CD14-positive monocyte (primary cell): Measurements from ENCODE around the gene CACNA2D1. TPM values are rescaled to one million over a fixed set of nuclear protein-coding genes. Genes with fewer than 3 reads are reported as not detected.

ENCODE experiments used
- DNase-seq, 3 donors: peaks; one replicate each; pipeline ENCODE4 v3.0.0-alpha.2; 2011 to 2022
- H2AFZ ChIP-seq: 2 replicates; pipeline ENCODE4 v1.6.0; 2012; ENCODE audit warnings: mild to moderate bottlenecking, low read depth, low read length, inconsistent platforms; ENCODE audit not compliant: insufficient read depth, poor library complexity, severe bottlenecking
- H3K27ac ChIP-seq, 2 donors: 1 replicate in 1 of 2; 2 replicates in 1 of 2; pipeline ENCODE4 v1.5.1; 2012 to 2013; ENCODE audit warnings: low read length in 2 of 2, control low read depth in 1 of 2, inconsistent platforms in 1 of 2, low read depth in 1 of 2, mild to moderate bottlenecking in 1 of 2
- H3K27me3 ChIP-seq, 2 donors: one replicate each; pipeline versions ENCODE4 v1.6.0 to v1.6.1; 2011 to 2013; ENCODE audit warnings: low read length in 2 of 2; ENCODE audit not compliant: control insufficient read depth in 2 of 2, insufficient read depth in 2 of 2
- H3K36me3 ChIP-seq, 2 donors: replicated peaks in 1 of 2; 1 replicate in 1 of 2; 2 replicates in 1 of 2; pipeline versions ENCODE4 v1.5.1 to v1.6.1; 2012 to 2013; ENCODE audit warnings: low read length in 2 of 2, control low read depth in 1 of 2, inconsistent platforms in 1 of 2, mild to moderate bottlenecking in 1 of 2; ENCODE audit not compliant: insufficient read depth in 2 of 2, control insufficient read depth in 1 of 2
- H3K4me1 ChIP-seq, 2 donors: 1 replicate in 1 of 2; 2 replicates in 1 of 2; pipeline versions ENCODE4 v1.5.1 to v1.6.1; 2012 to 2013; ENCODE audit warnings: low read length in 2 of 2, control low read depth in 1 of 2, inconsistent platforms in 1 of 2, mild to moderate bottlenecking in 1 of 2, moderate library complexity in 1 of 2; ENCODE audit not compliant: insufficient read depth in 2 of 2, control insufficient read depth in 1 of 2
- H3K4me2 ChIP-seq: replicated peaks from 2 replicates; pipeline ENCODE3; 2012; ENCODE audit warnings: low read length, moderate library complexity, mild to moderate bottlenecking; ENCODE audit not compliant: poor library complexity, severe bottlenecking; ENCODE audit errors: extremely low read depth
- H3K4me3 ChIP-seq, 3 experiments: fragments of 200-600 bp in 1 of 3; sonication (generic) in 1 of 3; replicated peaks in 1 of 3; 1 replicate in 2 of 3; 2 replicates in 1 of 3; pipeline ENCODE4 v1.5.1; 2011 to 2013; ENCODE audit warnings: low read length in 3 of 3, mild to moderate bottlenecking in 3 of 3, control low read depth in 2 of 3, low read depth in 2 of 3, inconsistent platforms in 1 of 3, moderate library complexity in 1 of 3
- H3K79me2 ChIP-seq: 2 replicates; pipeline ENCODE4 v1.6.0; 2012; ENCODE audit warnings: mild to moderate bottlenecking, control low read depth, inconsistent platforms, low read length, moderate library complexity; ENCODE audit not compliant: insufficient read depth
- H3K9ac ChIP-seq: 2 replicates; pipeline ENCODE4 v1.6.0; 2017; ENCODE audit warnings: low read length, mild to moderate bottlenecking; ENCODE audit not compliant: insufficient read depth, poor library complexity, severe bottlenecking
- H3K9me3 ChIP-seq, 2 donors: replicated peaks in 1 of 2; 1 replicate in 1 of 2; 2 replicates in 1 of 2; pipeline versions ENCODE4 v1.5.1 to v1.6.1; 2012 to 2013; ENCODE audit warnings: low read length in 2 of 2, control low read depth in 1 of 2; ENCODE audit not compliant: control insufficient read depth in 1 of 2, insufficient read depth in 1 of 2
- H4K20me1 ChIP-seq: 2 replicates; pipeline ENCODE4 v1.6.0; 2012; ENCODE audit warnings: mild to moderate bottlenecking, low read length, control low read depth, moderate library complexity; ENCODE audit not compliant: insufficient read depth
- H3K27ac Mint-ChIP-seq, 7 donors: one replicate each; pipeline ENCODE4 v1.8.0; 2020; ENCODE audit warnings: mild to moderate bottlenecking in 7 of 7, mixed read lengths in 7 of 7, moderate library complexity in 6 of 7, inconsistent platforms in 2 of 7
- H3K27me3 Mint-ChIP-seq, 3 donors: one replicate each; pipeline ENCODE4 v1.8.0; 2021 to 2022; ENCODE audit warnings: low read depth in 3 of 3, mild to moderate bottlenecking in 3 of 3, mixed read lengths in 3 of 3, moderate library complexity in 3 of 3, inconsistent platforms in 1 of 3
- H3K36me3 Mint-ChIP-seq, 2 donors: one replicate each; pipeline ENCODE4 v1.8.0; 2020; ENCODE audit warnings: mixed read lengths in 2 of 2, inconsistent platforms in 1 of 2, mild to moderate bottlenecking in 1 of 2
- H3K4me1 Mint-ChIP-seq: one replicate; pipeline ENCODE4 v1.8.0; 2020; ENCODE audit warnings: mild to moderate bottlenecking, mixed read lengths
- H3K4me3 Mint-ChIP-seq, 2 donors: one replicate each; pipeline ENCODE4 v1.8.0; 2020; ENCODE audit warnings: mild to moderate bottlenecking in 2 of 2, mixed read lengths in 2 of 2, moderate library complexity in 1 of 2
- H3K9me3 Mint-ChIP-seq, 7 donors: one replicate each; pipeline ENCODE4 v1.8.0; 2020 to 2022; ENCODE audit warnings: mixed read lengths in 7 of 7, mild to moderate bottlenecking in 6 of 7, moderate library complexity in 6 of 7, inconsistent platforms in 2 of 7
- CTCF ChIP-seq: fragments of 200-600 bp; IDR thresholded peaks from one replicate; pipeline ENCODE4 v1.8.0; 2022; ENCODE audit warnings: antibody characterized with exemption, mild to moderate bottlenecking
- WGBS: methylation state at CpG from one replicate; pipeline ENCODE4 v1.1.5; 2013; ENCODE audit warnings: missing lambda C conversion rate; ENCODE audit not compliant: insufficient coverage; 5-methylcytosine and 5-hydroxymethylcytosine counted together
- intact Hi-C, 2 donors: fragments of 100-400 bp; cut with micrococcal nuclease; formaldehyde crosslinking; loops; one replicate each; pipeline versions ENCODE4 v1.15.0 to v1.15.1; 2023
- polyA plus RNA-seq, 3 donors: library from polyadenylated mRNA; depleted of rRNA in 1 of 3; unstranded in 2 of 3; stranded (reverse) in 1 of 3; fragments of 300-500 nt in 2 of 3; fragments of >200 nt in 1 of 3; fragmentation: Illumina TruSeq in 2 of 3; gene quantifications; 1 replicate in 2 of 3; 2 replicates in 1 of 3; pipeline ENCODE4 v1.2.3, GENCODE V29; 2012 to 2021

Gene CACNA2D1
- polyA plus RNA-seq, 3 donors = 0.02 TPM; not detected in 2

GRCh38 chr7:82258181-82258580, 185.4 kb downstream of the CACNA2D1 start:
- Mint-ChIP-seq H3K9me3 (peaks cover 0 to 3% (median 0%) of the 10 kb centered on the region in 7 donors), H3K36me3 (no peaks in the 10 kb centered on the region), H3K4me3 (no peak overlapping the region), H3K4me1 (no peaks in the 10 kb centered on the region), H3K27ac (no peak overlapping the region), H3K27me3 (peaks cover 0 to 2% (median 0%) of the 10 kb centered on the region in 3 donors)
- WGBS = 86% methylated on average over 1 of the region's 2 CpGs
- Histone ChIP-seq H3K9ac (no peak overlapping the region), H3K4me3 (no peak overlapping the region), H4K20me1 (no peaks in the 10 kb centered on the region), H3K27ac (no peak overlapping the region), H3K4me2 (no peak overlapping the region), H3K36me3 (no peaks in the 10 kb centered on the region), H3K79me2 (no peaks in the 10 kb centered on the region), H3K27me3 (no peaks in the 10 kb centered on the region), H3K4me1 (no peaks in the 10 kb centered on the region), H3K9me3 (no peaks in the 10 kb centered on the region), H2AFZ (no peak overlapping the region)
- DNase-seq = no peak
- no peak for TF ChIP-seq CTCF
- intact Hi-C loops = no loop called here

- peaks cover 0 to 3% (median 0%) of the 10 kb centered on the region in 7 donors for H3K9me3 Mint-ChIP-seq
- H3K27me3 Mint-ChIP-seq = peaks cover 0 to 2% (median 0%) of the 10 kb centered on the region in 3 donors
- H3K4me1 Mint-ChIP-seq = no peaks in the 10 kb centered on the region
- H4K20me1 ChIP-seq = no peaks in the 10 kb centered on the region
- H3K27me3 ChIP-seq = no peaks in the 10 kb centered on the region
- H3K79me2 ChIP-seq = no peaks in the 10 kb centered on the region
- no peak overlapping the region for H3K4me2 ChIP-seq
- intact Hi-C loops = no loop called here
- H3K9ac ChIP-seq = no peak overlapping the region
- H3K36me3 Mint-ChIP-seq = no peaks in the 10 kb centered on the region
- H3K27ac Mint-ChIP-seq = no peak overlapping the region
- no peak overlapping the region for H2AFZ ChIP-seq
- H3K4me1 ChIP-seq = no peaks in the 10 kb centered on the region
- no peak for DNase-seq
- no peaks in the 10 kb centered on the region for H3K36me3 ChIP-seq
- TF ChIP-seq CTCF = no peak
- H3K4me3 Mint-ChIP-seq = no peak overlapping the region
- H3K9me3 ChIP-seq = no peaks in the 10 kb centered on the region
- no peak overlapping the region for H3K27ac ChIP-seq
- WGBS = no CpG with 5 or more reads among the region's 2 CpGs
- no peak overlapping the region for H3K4me3 ChIP-seq
Measured at GRCh38 chr7:82257118-82257695, 186.4 kb downstream of the CACNA2D1 start.
